Endothelial cell of umbilical vein (primary cell): ENCODE results near the gene UTS2B.

ENCODE experiments used
- CTCF ChIP-seq, 2 donors: IDR thresholded peaks; 1 replicate in 1 of 2; 2 replicates in 1 of 2; pipeline ENCODE4 v1.5.1; 2011; ENCODE audit warnings: low read length in 2 of 2, mild to moderate bottlenecking in 2 of 2, moderate library complexity in 2 of 2, control low read depth in 1 of 2, inconsistent platforms in 1 of 2, low read depth in 1 of 2; ENCODE audit not compliant: insufficient read depth in 1 of 2; ENCODE audit errors: extremely low read depth in 1 of 2
- EZH2 ChIP-seq: IDR thresholded peaks from 2 replicates; pipeline ENCODE4 v1.6.1; 2012; ENCODE audit warnings: borderline replicate concordance, low read depth, mild to moderate bottlenecking, moderate library complexity, low read length, inconsistent platforms; ENCODE audit not compliant: severe bottlenecking
- GATA2 ChIP-seq: IDR thresholded peaks from 2 replicates; pipeline ENCODE4 v1.7.0; 2011; ENCODE audit warnings: low read depth, mild to moderate bottlenecking, moderate library complexity, mixed read lengths, low read length; ENCODE audit not compliant: insufficient read length, insufficient read depth
- JUN ChIP-seq: IDR thresholded peaks from 2 replicates; pipeline ENCODE4 v1.6.1; 2011; ENCODE audit warnings: borderline replicate concordance, low read depth; ENCODE audit not compliant: insufficient read length, insufficient read depth
- POLR2A ChIP-seq: IDR thresholded peaks from 2 replicates; pipeline ENCODE4 v1.6.1; 2012; ENCODE audit warnings: low read depth, mild to moderate bottlenecking, control low read depth, low read length
- POLR2AphosphoS5 ChIP-seq: IDR thresholded peaks from 2 replicates; pipeline ENCODE4 v1.6.1; 2012; ENCODE audit warnings: low read depth, mild to moderate bottlenecking, control low read depth, low read length, moderate library complexity; ENCODE audit not compliant: insufficient read depth
- TF ChIP-seq, protein P1 (sequence below): IDR thresholded peaks from 2 replicates; pipeline ENCODE4 v1.6.1; 2011; ENCODE audit not compliant: insufficient read depth, insufficient read length

DNA sequence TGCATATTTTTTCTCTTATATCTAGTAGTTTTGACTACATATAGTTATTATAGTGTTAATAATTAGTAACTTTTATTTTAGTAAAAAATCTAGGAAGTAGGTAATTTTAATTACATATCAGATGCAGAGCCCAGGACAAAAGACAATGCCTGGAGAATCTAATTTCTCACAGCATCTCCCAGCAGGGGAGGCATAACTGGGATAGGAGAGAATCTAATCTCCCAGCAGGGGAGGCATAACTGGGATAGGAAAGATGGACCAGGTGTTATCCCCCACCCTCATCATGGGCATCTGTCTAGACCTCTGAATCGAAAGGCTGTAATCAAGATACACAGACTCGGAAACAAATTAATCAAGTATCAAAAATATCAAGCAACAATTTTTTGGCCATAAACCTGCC is 73.0 kb downstream of the UTS2B start:
- TF ChIP-seq CTCF (IDR thresholded peaks at IDR 0.05; ENCODE audit: extremely low read depth in 1 of 2, insufficient read depth in 1 of 2, low read depth in 1 of 2, low read length in 2 of 2), result no peak
- TF ChIP-seq GATA2, result no peak
- no peak for TF ChIP-seq POLR2A
- no peak for TF ChIP-seq EZH2
- no peak for TF ChIP-seq POLR2AphosphoS5
- TF ChIP-seq, protein P1, sequence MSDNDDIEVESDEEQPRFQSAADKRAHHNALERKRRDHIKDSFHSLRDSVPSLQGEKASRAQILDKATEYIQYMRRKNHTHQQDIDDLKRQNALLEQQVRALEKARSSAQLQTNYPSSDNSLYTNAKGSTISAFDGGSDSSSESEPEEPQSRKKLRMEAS, result no peak
- no peak for TF ChIP-seq JUN
